ENCODE data around the gene RYR1.
A peak's percentile ranks its signal among the peaks of the same experiment; 100 is the strongest.

RYR1 gene

DNA sequence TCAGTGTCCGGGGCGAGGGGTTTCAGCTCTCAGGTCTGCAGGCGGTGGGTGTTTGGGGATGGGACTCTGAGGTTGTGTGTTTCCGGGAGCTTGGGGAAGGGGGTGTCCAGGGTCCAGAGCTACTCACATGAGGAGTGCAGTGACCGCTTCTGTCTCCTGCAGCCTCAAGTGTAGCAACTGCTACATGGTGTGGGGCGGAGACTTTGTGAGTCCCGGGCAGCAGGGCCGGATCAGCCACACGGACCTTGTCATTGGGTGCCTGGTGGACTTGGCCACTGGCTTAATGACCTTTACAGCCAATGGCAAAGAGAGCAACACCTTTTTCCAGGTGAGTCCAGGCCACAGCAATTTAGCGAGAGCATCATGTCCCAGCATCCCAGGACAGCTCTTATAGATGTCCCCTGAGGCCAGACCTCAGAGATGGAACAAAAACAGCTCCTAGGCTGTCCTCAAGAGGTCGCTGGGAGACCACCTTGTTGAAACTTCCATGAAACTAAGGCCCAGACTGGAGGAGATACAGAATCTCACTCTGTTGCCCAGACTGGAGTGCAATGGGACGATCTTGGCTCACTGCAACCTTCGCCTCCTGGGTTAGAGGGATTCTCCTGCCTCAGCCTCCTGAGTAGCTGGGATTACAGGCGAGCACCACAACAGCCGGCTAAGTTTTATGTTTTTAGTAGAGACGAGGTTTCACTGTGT is 44.9 kb downstream of the RYR1 start:
- no peaks in the 10 kb centered on the region for H3K36me3 ChIP-seq (ENCODE audit: low read length)
- H3K4me2 ChIP-seq (ENCODE audit: low read depth, low read length, poor library complexity, severe bottlenecking) = no peak overlapping the region
- no peaks in the 10 kb centered on the region for H3K9me2 ChIP-seq (replicated peaks; ENCODE audit: insufficient read depth, low read length)
- no peaks in the 10 kb centered on the region for H3K27me3 ChIP-seq (ENCODE audit: low read length)
- H3K9me3 ChIP-seq (ENCODE audit: insufficient read depth, low read length) = no peaks in the 10 kb centered on the region
- H3K27ac ChIP-seq (ENCODE audit: low read depth, low read length) = no peak overlapping the region
- no peak overlapping the region for H3K9ac ChIP-seq (ENCODE audit: low read length)
- H2AFZ ChIP-seq (ENCODE audit: low read depth, low read length, severe bottlenecking) = no peak overlapping the region
- no peaks in the 10 kb centered on the region for H3F3A ChIP-seq (ENCODE audit: insufficient read depth)
- no peaks in the 10 kb centered on the region for H4K20me1 ChIP-seq (ENCODE audit: low read depth, low read length)
- no peak overlapping the region for H3K4me3 ChIP-seq (ENCODE audit: insufficient read depth, low read length, poor library complexity, severe bottlenecking)
- no peaks in the 10 kb centered on the region for H3K79me2 ChIP-seq (ENCODE audit: insufficient read depth, low read length)
- TF ChIP-seq CTCF (IDR thresholded peaks at IDR 0.05; ENCODE audit: insufficient read depth, low read length, poor library complexity, severe bottlenecking) (peak; percentile 13), EZH2phosphoT487 (conservative IDR thresholded peaks at IDR 0.05; ENCODE audit: low read length) (no peak)

- Histone ChIP-seq H3K9me2 (replicated peaks; ENCODE audit: insufficient read depth, low read length) (no peaks in the 10 kb centered on the region), H3K27me3 (ENCODE audit: low read length) (no peaks in the 10 kb centered on the region), H3K9ac (ENCODE audit: low read length) (no peak overlapping the region), H3K79me2 (ENCODE audit: insufficient read depth, low read length) (no peaks in the 10 kb centered on the region), H3K4me3 (ENCODE audit: insufficient read depth, low read length, poor library complexity, severe bottlenecking) (no peak overlapping the region), H2AFZ (ENCODE audit: low read depth, low read length, severe bottlenecking) (no peak overlapping the region), H3K4me2 (ENCODE audit: low read depth, low read length, poor library complexity, severe bottlenecking) (no peak overlapping the region), H4K20me1 (ENCODE audit: low read depth, low read length) (no peaks in the 10 kb centered on the region), H3K36me3 (ENCODE audit: low read length) (no peaks in the 10 kb centered on the region), H3K27ac (ENCODE audit: low read depth, low read length) (no peak overlapping the region), H3F3A (ENCODE audit: insufficient read depth) (no peaks in the 10 kb centered on the region), H3K9me3 (ENCODE audit: insufficient read depth, low read length) (no peaks in the 10 kb centered on the region)
- TF ChIP-seq CTCF (IDR thresholded peaks at IDR 0.05; ENCODE audit: insufficient read depth, low read length, poor library complexity, severe bottlenecking) (no peak), EZH2phosphoT487 (conservative IDR thresholded peaks at IDR 0.05; ENCODE audit: low read length) (no peak)
Measured at GRCh38 chr19:38482496-38482895, 49.0 kb downstream of the RYR1 start.

DNA sequence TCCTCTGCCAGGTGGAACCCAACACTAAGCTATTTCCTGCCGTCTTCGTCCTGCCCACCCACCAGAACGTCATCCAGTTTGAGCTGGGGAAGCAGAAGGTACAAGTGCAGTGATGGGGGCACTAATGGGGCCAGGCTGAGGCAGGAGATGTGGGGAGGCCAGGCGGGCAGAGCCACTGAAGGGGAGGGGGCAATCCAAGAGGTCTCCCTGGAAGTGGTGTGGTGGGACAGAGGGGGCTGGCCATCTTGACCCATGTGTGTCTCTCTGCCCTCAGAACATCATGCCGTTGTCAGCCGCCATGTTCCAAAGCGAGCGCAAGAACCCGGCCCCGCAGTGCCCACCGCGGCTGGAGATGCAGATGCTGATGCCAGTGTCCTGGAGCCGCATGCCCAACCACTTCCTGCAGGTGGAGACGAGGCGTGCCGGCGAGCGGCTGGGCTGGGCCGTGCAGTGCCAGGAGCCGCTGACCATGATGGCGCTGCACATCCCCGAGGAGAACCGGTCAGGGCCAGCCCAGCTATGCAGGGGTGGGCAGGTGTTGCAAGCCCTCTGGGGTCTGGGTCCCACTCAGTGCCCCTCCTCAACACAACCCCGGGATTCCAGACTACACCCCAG is 49.6 kb downstream of the RYR1 start:
- Histone ChIP-seq H3K79me2 (ENCODE audit: insufficient read depth, low read length) (no peaks in the 10 kb centered on the region), H3K36me3 (ENCODE audit: low read length) (no peaks in the 10 kb centered on the region), H3F3A (ENCODE audit: insufficient read depth) (no peaks in the 10 kb centered on the region), H3K9me2 (replicated peaks; ENCODE audit: insufficient read depth, low read length) (no peaks in the 10 kb centered on the region), H3K9me3 (ENCODE audit: insufficient read depth, low read length) (no peaks in the 10 kb centered on the region), H3K27me3 (ENCODE audit: low read length) (no peaks in the 10 kb centered on the region), H3K4me2 (ENCODE audit: low read depth, low read length, poor library complexity, severe bottlenecking) (no peak overlapping the region), H2AFZ (ENCODE audit: low read depth, low read length, severe bottlenecking) (no peak overlapping the region), H4K20me1 (ENCODE audit: low read depth, low read length) (no peaks in the 10 kb centered on the region), H3K4me3 (ENCODE audit: insufficient read depth, low read length, poor library complexity, severe bottlenecking) (no peak overlapping the region), H3K27ac (ENCODE audit: low read depth, low read length) (no peak overlapping the region), H3K9ac (ENCODE audit: low read length) (no peak overlapping the region)
- TF ChIP-seq EZH2phosphoT487 (conservative IDR thresholded peaks at IDR 0.05; ENCODE audit: low read length) = no peak
- no peak for TF ChIP-seq CTCF (IDR thresholded peaks at IDR 0.05; ENCODE audit: insufficient read depth, low read length, poor library complexity, severe bottlenecking)

All from SU-DHL-6 (cell line).